Calu3 (cell line): ENCODE results near the gene STAG3. TPM values are rescaled to one million over a fixed set of nuclear protein-coding genes. Genes with fewer than 3 reads are reported as not detected.

Experiments
- BruUV-seq: library from RNA; stranded (reverse); fragments of 400-500 nt; replicated peaks from 2 replicates; lab custom pipeline; 2021; lab: Mats Ljungman, UMichigan
- CTCF ChIA-PET: fragments of 300-600 bp; sonication (Branson Sonifier 250); formaldehyde crosslinking; loops from one replicate; lab custom pipeline; 2022; ENCODE audit warnings: antibody characterized with exemption; lab: Charles Lee
- DNase-seq: peaks from one replicate; pipeline ENCODE4 v3.0.0; 2022
- H3K27ac Mint-ChIP-seq: one replicate; pipeline ENCODE4 v1.8.0; 2022; ENCODE audit warnings: mixed read lengths; ENCODE audit not compliant: unreplicated experiment
- H3K27me3 Mint-ChIP-seq: one replicate; pipeline ENCODE4 v1.8.0; 2022; ENCODE audit warnings: mixed read lengths; ENCODE audit not compliant: unreplicated experiment
- H3K36me3 Mint-ChIP-seq: one replicate; pipeline ENCODE4 v1.8.0; 2022; ENCODE audit warnings: mild to moderate bottlenecking, moderate library complexity, mixed read lengths; ENCODE audit not compliant: insufficient read depth, unreplicated experiment
- H3K4me1 Mint-ChIP-seq: one replicate; pipeline ENCODE4 v1.8.0; 2022; ENCODE audit warnings: mild to moderate bottlenecking, low read depth, mixed read lengths; ENCODE audit not compliant: unreplicated experiment
- H3K4me3 Mint-ChIP-seq: one replicate; pipeline ENCODE4 v1.8.0; 2022; ENCODE audit warnings: mild to moderate bottlenecking, low read depth, moderate library complexity, mixed read lengths; ENCODE audit not compliant: unreplicated experiment
- H3K9me3 Mint-ChIP-seq: one replicate; pipeline ENCODE4 v1.8.0; 2022; ENCODE audit warnings: low read depth, mixed read lengths; ENCODE audit not compliant: unreplicated experiment
- intact Hi-C: fragments of 100-400 bp; cut with micrococcal nuclease; formaldehyde crosslinking; loops from one replicate; pipeline ENCODE4 v1.10.0; 2022; ENCODE audit not compliant: unreplicated experiment
- total RNA-seq: library from RNA; stranded (reverse); gene quantifications from 2 replicates; pipeline ENCODE4 v1.2.3, GENCODE V29; 2022
- TF ChIP-seq, protein P1 (sequence below): fragments of 200-600 bp; IDR thresholded peaks from one replicate; pipeline ENCODE4 v1.8.0; 2022; ENCODE audit warnings: antibody characterized with exemption; ENCODE audit not compliant: unreplicated experiment

STAG3 gene
- total RNA-seq, 1 experiment from 2014 or later, result 0.66 TPM

DNA sequence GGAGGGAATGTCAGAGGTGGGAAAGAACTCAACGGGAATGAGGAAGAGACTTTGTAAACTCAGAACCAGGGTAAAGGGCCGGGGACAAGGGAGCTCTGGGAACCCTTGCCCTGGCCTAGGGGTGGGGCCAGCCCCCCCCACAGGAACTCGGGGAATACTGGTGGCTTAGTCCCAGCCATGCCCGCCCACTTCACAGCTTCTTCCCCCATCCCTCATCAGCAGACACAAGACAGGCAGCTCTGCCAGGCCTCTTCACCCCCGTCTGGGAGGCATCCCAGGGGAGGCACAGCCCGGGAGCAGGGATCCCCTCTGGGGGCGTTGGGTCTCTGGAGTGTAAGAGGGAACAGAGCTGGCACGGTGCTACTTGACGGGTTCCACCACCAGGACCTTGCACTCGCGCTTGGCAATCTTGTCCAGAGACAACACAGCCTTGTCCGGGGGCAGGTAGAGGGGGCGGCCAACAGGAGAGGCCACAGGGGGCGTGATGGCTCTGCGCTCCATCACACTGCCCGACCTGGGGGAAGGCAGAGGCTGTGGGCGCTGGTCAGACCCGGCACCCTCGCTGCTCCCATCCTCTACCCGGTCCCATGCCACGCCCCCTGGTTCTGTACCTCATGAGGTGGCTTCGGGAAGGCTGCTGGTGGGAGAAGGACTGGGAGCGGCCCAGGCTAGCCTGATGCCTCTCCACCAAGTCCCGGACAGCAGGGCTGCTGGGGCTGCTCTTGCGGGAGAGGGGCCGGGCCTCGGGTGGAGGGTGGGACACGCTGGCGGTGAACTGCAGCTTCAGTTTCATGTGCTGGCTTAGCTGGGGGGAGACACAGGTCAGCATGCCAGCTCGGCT is 22.8 kb upstream of the STAG3 start:
- peaks cover 19% of the 10 kb centered on the region for H3K4me1 Mint-ChIP-seq
- no peak for DNase-seq
- peaks cover 53% of the 10 kb centered on the region for H3K36me3 Mint-ChIP-seq
- no peak overlapping the region for H3K4me3 Mint-ChIP-seq
- H3K27ac Mint-ChIP-seq, result no peak overlapping the region
- TF ChIP-seq, protein P1, sequence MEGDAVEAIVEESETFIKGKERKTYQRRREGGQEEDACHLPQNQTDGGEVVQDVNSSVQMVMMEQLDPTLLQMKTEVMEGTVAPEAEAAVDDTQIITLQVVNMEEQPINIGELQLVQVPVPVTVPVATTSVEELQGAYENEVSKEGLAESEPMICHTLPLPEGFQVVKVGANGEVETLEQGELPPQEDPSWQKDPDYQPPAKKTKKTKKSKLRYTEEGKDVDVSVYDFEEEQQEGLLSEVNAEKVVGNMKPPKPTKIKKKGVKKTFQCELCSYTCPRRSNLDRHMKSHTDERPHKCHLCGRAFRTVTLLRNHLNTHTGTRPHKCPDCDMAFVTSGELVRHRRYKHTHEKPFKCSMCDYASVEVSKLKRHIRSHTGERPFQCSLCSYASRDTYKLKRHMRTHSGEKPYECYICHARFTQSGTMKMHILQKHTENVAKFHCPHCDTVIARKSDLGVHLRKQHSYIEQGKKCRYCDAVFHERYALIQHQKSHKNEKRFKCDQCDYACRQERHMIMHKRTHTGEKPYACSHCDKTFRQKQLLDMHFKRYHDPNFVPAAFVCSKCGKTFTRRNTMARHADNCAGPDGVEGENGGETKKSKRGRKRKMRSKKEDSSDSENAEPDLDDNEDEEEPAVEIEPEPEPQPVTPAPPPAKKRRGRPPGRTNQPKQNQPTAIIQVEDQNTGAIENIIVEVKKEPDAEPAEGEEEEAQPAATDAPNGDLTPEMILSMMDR, result no peak
- no peaks in the 10 kb centered on the region for H3K9me3 Mint-ChIP-seq
- CTCF ChIA-PET, result no interaction called here
- intact Hi-C loops, result no loop called here
- H3K27me3 Mint-ChIP-seq, result no peaks in the 10 kb centered on the region
- BruUV-seq, result no TSS peak

DNA sequence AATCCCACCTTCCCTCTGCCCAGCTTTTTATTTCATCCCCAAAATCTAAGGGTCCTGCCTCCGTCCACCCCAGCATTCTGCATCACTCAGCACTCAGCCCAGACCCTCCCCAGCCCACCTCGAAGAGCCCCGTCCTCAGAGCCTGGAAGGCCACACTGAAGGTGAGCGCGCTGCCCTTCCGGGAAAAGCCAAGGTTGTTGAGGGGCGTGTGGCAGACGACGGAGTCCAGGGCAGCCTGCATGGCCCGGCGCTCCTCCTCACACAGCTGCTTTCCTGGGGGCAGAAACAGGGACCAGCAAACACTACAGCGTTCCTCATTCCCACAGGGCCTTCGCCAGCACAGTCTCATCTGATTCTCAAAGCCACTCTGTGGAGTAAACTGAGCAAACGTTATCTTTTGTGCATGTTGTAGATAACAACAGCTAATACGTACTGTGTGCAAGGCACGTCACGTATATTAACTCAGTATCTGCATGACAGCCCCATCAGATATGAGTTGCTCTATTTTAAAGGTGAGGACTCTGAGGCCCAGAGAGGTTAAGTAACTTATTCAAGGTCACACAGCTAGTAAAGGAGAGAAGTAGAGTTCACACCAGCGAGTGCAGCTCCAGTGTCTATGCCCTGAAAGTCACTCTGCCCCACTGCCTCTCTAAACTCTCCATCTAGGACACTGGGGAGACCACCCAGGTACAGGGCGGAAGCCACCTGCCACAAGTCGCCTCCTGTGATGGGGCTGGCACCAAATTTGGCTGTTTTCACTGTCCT is 22.0 kb upstream of the STAG3 start:
- no peak overlapping the region for H3K27ac Mint-ChIP-seq
- H3K27me3 Mint-ChIP-seq, result no peaks in the 10 kb centered on the region
- peaks cover 10% of the 10 kb centered on the region for H3K4me1 Mint-ChIP-seq
- H3K9me3 Mint-ChIP-seq, result no peaks in the 10 kb centered on the region
- intact Hi-C loops, result no loop called here
- no peak for DNase-seq
- no peak overlapping the region for H3K4me3 Mint-ChIP-seq
- BruUV-seq, result no TSS peak
- TF ChIP-seq, protein P1, result no peak
- peaks cover 56% of the 10 kb centered on the region for H3K36me3 Mint-ChIP-seq
- CTCF ChIA-PET, result no interaction called here

DNA sequence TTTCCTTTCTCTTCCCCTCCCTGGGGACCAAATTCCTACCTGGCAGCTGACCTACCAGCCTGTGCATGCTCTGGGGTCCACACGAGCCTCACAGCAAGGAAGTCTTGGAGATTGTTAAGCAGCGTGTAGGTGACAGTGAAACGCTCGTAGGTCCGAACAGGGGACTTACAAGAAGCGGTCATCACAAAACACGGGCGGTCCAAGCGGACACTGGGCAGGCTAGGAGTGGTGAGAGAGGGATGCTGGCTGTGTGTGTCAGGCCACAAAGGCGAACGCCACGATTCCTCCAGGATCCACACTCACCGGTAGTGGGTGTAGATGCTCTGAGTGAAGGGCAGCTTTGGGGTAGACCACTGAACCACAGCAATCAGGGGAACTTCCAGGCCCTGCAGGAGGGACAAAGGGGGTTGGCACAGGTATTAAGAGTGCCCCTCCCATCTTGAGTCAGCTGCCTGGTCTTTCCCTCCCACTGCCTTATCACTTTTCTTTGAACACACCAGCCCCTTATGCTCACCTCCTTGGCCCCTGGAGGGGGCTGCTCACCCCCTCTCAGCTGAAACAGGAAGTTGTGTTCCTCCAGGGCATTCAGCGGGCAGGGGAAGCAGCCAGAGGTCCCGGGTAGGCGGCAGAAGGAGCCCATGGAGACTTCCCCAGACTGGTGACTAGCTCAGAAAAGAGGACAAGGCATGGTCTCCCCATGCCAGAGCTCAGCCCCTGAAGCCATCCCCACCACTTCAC is 21.2 kb upstream of the STAG3 start:
- Mint-ChIP-seq H3K27me3 (no peaks in the 10 kb centered on the region), H3K4me1 (peaks cover 9% of the 10 kb centered on the region), H3K9me3 (no peaks in the 10 kb centered on the region), H3K27ac (no peak overlapping the region), H3K36me3 (peaks cover 52% of the 10 kb centered on the region), H3K4me3 (no peak overlapping the region)
- CTCF ChIA-PET, result no interaction called here
- DNase-seq, result no peak
- BruUV-seq, result no TSS peak
- TF ChIP-seq, protein P1, result no peak
- intact Hi-C loops, result no loop called here

DNA sequence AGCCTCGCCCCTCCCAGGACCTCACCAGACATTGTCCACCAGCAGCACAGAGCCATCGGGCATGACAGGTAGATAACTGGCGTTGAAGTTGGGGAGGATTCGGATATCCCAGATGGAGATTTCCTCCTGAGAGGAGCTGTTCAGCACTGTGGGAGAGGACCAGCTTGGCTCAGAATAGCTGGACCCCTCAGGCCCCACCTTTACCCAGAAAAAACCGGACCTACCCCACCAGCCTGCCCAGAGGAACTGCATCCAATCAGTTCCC is 20.7 kb upstream of the STAG3 start:
- CTCF ChIA-PET, result no interaction called here

More for the DNA sequence above, 20.7 kb upstream of the STAG3 start:
- Mint-ChIP-seq H3K4me3 (no peak overlapping the region), H3K27me3 (no peaks in the 10 kb centered on the region), H3K9me3 (no peaks in the 10 kb centered on the region), H3K36me3 (peaks cover 49% of the 10 kb centered on the region), H3K27ac (no peak overlapping the region), H3K4me1 (peaks cover 8% of the 10 kb centered on the region)
- no TSS peak for BruUV-seq
- TF ChIP-seq, protein P1, result no peak
- no peak for DNase-seq
- intact Hi-C loops, result no loop called here
